ENCODE data around the gene C8G.

Gene C8G

DNA sequence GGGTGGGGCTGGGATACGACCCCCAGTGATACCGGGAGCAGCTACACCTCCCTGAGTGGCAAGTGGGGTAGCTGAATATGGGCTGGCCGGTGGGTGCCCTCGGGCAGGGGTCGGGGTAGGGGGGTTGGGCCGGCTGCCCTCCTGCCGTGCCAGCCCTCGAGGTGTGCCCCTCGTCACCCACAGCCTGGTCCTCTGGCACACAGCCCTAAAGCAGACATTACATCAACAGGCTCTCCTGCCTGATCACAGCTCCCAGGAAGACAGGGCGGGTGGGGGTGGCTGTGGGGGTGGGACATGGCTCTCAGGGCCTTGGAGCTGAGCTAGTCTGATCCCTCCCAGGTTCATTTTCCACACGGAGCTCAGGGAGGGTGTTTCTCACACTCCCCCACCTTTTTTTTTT, 23.7 kb upstream of the C8G start:
- no peak for DNase-seq

DNA sequence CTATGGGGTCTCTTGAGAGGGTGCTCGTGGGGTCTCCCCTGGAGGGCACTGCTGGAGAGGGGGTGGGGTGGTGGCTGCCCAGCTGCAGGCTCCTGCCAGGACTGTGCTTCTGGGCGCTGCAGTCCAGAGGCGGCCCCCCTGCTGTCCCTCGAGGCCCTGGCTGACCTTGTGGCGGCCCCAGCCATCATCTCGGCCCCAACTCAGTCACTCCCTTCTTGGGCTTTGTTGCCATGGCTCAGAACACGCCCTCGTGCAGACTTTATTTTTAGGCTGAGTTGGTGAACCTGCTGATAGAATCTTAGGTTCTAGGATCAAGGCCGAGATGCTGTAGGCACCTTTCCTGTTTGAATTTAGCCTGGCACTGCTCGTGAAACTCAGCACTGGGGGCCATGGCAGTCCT, 23.3 kb upstream of the C8G start:
- DNase-seq: no peak

DNA sequence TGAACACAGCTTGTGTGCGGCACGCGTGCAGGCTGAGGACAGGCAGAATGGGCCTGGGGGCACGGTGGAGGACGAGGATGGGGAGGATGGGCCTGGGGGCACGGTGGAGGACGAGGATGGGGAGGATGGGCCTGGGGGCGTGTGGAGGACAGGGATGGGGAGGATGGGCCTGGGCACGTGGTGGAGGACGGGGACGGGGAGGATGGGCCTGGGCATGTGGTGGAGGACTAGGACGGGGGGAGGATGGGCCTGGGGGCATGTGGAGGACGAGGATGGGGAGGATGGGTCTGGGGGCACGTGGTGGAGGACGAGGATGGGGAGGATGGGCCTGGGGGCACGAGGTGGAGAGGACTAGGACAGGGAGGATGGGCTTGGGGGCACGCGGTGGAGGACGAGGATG, 22.5 kb upstream of the C8G start:
- no peak for DNase-seq

DNA sequence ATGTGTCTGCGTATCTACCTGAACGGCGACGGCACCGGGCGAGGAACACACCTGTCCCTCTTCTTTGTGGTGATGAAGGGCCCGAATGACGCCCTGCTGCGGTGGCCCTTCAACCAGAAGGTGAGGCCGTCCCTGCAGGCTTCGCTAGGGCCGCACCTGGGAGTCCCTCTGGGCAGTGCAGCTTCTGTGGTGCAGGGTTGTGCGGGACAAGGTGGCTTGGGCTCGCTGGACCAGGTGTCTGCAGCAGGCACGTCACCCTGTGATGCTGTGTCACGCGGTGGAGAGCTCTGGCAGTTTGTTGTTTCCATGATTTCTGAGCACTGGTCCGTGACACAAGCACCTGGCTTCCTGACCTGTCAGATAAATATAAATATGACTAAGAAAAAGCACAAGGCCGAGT, 21.2 kb upstream of the C8G start:
- DNase-seq: no peak

DNA sequence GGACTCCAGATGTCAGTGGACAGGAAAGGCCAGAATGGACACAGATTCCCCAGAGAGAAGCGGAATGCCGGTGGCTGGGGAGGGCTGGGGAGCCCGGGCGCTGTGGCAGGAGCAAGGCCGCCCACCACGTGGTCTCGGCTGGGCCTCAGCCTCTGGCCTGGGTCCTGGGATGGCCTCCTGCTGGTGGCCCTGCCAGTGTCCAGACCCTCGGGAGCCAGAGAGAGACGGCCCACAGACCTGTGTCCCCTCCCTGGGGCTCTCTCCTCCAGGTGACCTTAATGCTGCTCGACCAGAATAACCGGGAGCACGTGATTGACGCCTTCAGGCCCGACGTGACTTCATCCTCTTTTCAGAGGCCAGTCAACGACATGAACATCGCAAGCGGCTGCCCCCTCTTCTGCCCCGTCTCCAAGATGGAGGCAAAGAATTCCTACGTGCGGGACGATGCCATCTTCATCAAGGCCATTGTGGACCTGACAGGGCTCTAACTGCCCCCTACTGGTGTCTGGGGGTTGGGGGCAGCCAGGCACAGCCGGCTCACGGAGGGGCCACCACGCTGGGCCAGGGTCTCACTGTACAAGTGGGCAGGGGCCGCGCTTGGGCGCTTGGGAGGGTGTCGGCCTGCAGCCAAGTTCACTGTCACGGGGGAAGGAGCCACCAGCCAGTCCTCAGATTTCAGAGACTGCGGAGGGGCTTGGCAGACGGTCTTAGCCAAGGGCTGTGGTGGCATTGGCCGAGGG, 19.5 kb upstream of the C8G start:
- no peak for DNase-seq

DNA sequence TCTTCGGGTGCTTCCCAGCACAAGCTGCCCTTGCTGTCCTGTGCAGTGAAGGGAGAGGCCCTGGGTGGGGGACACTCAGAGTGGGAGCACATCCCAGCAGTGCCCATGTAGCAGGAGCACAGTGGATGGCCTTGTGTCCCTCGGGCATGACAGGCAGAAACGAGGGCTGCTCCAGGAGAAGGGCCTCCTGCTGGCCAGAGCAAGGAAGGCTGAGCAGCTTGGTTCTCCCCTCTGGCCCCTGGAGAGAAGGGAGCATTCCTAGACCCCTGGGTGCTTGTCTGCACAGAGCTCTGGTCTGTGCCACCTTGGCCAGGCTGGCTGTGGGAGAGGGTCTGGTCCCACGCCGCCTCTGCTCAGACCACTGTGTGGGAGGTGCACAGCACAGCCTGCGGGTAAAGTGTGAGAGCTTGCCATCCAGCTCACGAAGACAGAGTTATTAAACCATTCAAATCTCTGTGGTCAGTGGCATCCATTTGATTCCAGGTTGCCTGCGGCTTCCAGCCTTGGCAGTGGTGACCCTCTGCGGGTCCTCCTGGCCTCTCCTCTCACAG, 18.8 kb upstream of the C8G start:
- DNase-seq: no peak

DNA sequence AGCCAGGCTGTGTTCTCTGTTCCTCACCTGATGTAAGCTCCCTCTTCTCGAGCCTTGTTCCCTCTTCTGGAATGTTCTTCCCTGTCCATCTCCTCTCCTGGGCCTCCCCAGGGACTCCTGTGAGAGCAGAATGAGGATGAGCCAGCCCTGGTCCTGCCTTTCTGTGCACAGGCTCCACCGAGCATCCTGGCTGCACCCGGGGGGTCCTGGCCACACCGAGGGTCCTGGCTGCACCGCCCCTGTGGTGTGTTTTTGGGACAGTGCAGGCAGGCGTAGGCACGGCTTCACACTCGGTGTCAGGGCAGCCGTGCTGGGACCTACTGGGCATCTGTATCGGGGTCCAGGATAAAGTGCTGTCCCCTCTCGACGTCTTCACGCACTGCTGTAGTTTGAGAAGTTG, 18.3 kb upstream of the C8G start:
- DNase-seq: no peak

DNA sequence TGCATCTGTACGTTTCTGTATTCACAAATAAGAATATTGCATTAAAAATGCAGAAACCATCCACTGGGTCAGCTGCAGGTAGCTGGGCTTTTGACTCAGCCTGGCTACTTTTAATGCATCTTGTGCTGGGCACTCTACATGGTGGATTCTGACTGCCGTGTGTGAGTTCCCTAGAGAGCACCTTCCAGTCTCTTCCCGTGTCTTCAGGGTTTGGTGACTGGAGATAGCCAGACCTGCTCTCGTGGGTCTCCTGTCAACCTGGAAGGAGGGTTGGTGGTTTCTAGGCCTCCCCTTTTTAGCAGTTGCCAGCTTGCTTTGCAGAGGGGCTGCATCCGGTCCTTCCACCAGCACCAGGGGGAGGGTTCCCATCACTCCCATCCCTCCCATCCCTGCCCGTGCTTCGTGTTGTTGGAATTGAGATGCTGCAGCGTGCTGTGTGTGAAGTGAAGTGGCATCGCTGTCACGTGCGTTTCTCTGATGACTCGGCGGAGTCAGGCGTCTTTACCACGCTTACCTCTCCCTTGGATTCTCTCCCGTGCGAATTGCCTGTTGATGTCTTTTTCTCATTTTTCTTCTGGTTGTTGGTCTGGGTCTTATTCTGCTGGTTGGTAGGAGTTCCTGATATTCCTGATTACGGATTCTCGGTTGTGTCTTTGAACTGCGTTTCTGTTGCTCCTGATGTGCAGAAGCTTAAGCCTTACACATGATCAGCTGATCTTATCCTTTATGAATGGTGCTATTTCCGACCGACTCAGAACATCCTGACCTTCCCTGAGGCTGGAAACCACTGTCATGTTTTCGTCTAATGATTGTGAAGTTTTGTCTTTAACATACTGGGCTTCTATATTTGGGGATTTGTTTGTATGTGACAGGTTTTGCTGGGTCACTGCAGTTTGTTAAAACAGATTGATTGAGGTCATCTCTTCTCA, 17.4 kb upstream of the C8G start:
- no peak for DNase-seq

DNA sequence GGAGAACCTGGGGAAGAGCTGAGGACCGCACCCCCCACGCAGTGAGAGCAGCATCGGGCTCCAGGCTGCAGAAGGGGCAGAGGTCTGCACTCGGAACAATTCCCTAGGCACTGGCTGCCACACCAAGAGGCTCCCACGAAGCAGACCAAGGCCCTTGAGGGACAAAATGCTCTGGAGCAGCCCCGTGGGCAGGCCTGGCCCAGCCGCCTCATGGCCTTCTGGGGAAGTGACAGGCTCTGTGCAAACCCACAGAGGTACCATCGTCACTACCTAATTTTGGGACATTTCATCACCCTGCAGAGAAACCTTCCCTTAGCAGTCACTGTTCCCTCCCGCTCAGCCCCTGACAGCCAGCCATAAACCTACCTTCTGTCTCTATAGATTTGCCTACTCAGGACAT, 16.5 kb upstream of the C8G start:
- DNase-seq: no peak

DNA sequence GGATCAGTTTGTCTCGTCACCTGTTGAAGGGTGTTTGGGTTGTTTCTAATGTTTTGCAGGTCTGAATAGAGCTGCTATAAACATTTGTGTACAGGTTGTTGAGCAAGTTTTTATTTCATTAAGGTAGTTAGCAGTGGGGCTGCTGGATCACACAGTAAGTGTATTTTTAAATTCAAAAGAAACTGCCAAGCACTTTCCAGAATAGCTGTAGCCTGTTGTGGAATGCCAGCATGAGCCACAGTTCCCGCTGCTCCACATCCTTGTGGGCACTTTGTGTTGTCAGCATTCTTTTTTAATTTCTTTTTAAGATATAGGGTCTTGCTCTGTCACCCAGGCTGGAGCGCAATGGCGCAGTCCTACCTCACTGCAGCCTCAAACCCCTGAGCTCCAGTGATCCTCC, 15.0 kb upstream of the C8G start:
- no peak for DNase-seq

DNA sequence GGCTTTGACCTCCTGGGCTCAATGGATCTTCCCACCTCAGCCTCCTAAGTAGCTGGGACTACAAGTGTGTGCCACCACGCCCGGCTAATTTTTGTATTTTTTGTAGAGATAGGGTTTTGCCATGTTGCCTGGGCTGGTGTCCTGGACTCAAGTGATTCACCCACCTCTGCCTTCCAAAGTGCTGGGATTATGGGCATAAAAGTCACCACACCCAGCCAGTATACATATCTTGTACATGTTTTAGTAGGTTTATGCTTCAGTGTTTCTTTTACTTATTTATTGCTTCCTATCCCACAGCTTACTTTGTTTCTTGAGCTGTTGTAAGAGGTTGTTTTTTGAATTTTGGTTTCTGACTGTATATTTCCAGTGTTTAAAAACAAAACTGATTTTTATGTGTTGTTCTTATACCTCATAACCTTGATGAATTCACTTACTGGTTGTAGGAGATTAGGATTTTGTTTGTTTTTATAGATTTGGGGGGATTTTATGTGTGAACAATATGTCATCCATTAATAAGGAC, 13.4 kb upstream of the C8G start:
- no peak for DNase-seq

DNA sequence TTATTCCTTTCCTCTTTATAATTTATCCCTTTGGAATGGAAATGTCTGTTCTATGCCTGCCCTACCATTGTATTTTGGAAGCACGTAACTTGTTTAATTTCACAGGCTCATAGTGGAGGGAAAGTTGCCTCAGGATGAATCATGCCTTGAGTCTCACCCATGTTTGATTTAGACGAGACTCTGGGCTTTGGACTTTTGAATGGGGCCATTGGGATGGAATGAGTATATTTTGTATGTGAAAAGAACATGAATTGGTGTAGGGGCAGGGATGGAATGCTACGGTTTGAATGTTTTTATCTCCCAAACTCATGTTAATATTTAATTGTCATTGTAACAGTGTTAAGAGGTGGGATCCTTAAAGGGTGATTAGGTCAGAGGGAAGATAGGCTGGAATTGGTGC, 10.8 kb upstream of the C8G start:
- no peak for DNase-seq

DNA sequence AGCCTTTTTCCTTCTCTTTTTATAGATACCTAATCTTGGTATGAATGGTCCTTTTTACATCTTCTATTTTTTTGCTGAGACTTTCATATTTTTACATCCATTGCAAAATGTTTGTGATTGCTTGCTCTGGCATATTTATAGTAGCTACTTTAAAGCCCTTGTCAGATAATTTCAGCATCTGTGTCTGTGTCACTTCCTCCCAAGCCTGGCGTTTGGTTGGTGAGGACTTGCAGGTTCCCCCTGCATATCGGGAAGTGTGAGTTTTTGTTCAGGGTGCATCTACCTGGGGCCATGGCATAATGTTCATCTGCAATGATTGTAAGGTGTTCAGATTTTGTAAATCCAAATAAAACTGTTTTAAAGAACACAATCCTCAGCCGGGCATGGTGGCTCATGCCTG, 9.4 kb upstream of the C8G start:
- DNase-seq: no peak

DNA sequence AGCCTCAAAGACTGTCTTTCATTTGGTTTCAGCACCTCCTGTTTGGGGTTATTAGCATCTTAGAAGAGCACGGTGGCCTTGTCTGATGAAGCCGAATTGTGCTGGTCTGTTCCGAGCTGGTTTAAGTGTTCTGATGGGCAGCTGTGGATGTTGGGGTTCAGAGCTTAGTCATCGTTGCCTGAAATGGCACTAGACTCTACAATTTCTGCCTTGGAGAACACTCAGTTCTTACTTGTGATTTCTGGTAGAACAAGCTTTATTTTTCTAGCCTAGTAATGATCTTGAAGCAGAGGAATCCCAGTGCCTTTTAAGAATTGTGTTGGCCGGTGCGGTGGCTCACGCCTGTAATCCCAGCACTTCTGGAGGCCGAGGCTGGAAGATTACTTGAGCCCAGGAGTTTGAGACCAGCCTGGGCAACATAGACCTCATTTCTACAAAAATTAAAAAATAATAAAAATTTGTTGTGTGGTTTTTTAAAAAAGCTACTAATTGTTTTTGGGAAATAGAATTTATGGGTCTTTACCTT, 8.3 kb upstream of the C8G start:
- DNase-seq: no peak

DNA sequence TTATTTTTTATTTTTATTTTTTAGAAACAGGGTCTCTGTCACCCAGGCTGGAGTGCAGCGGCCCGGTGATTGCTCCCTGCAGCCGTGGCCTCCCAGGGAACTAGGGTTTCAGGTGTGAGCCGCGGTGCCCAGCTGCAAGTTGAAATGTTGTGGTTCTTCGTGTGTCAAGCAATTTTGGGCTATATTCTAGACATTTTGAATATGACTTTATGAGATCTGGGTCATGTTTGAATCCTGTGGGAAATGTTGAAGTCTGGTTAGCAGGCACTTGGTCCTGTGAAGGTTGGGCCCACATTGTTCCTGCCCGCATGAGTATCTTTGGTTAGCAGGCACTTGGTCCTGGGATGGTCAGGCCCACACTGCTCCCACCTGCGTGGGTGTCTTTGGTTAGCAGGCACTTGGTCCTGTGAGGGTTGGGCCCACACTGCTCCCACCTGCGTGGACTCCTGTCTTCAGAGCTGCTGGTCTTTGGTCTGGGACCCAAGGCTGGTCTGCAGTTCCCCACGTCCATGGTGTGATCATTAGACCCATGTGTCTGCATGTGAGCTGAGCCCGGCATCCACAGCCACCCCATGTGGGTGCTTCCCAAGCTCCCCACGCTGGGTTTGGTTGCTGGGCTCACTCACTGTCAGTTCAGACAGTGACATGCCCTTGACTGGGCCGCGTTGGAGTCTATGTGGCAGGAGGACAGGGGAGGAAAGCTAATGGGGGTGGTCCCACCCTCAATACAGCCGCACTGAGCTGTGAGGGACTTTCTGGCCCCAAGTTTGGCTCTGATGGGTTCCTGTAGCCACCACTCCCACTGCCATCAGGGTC, 7.6 kb upstream of the C8G start:
- DNase-seq: no peak

DNA sequence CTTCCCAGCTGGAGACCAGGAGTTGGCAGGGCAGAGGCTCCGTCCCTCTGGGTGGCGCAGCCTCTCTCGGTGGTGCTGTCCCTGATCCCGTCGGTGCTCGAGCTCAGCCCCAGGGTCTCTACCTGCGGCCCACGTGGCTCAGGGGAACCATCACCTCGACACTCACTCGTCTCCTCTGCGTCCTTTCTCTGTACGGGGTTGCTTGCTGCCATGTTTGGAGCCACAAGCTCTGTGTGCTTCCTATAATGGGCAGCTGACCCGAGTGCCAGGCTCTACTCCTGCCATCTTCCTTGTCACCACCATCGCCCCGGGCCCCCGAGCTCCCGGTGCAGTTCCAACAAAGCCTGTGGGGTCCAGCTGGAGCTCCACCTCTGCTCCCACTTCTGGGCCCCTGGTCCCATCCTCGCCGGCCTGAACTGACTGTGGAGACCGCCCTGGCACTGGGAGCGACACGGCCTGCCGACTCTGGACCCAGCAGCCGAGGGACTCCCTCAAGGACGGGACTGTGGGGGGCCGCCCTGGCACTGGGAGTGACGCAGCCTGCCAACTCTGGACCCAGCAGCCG, 5.5 kb upstream of the C8G start:
- DNase-seq: no peak

DNA sequence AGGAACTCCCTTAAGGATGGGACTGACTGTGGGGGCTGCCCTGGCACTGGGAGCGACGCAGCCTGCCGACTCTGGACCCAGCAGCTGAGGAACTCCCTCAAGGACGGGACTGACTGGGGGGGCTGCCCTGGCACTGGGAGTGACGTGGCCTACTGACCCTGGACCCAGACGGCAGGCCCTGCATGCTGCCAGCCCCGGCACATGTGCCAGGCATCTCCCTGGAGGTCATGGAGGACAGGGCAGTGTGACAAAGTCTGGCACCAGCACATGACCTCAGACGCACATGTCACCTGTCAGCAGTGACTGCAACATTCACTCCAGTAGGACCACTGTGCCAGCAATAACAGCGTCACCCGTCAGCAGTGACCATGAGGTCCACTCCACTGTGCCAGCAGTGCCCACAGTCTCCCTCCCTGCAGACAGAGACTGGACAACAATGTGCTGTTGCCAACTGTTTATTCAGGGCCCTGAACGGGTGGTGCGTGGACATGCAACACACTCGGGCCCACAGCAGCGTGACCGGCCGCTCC, 5.0 kb upstream of the C8G start:
- no peak for DNase-seq

DNA sequence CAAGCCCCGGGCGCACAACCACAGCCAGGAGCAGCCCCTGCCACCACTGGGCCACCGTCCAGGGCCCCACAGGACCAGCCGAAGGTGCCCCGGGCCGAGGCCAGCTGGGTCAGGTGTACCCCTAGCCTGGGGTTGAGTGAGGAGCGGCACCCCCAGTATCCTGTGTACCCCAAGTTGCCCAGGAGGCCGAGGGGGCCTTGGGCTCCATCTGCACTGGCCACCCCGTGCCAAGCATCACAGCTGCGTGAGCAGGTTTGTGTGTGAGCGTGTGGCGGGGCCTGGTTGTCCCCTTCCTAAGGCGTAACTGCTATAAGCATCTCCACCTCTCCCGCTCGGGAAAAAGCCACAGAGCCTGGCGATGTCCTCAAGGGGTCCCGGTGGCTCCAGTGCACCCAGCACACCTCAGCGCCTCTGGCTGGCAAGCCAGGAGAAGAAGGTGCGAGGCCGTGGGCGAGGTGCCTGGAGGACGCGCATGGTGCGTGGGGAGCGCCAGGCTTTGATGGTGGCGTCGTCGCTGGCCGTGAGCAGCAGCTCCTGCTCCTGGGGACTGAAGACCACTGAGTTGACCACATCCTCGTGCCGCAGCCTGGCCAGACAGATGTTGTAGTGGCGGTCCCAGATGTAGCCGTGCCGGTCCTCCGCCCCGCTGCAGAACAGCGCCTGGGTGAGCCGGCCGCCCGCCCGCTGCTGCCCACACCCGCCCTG, 4.4 kb upstream of the C8G start:
- DNase-seq: no peak

DNA sequence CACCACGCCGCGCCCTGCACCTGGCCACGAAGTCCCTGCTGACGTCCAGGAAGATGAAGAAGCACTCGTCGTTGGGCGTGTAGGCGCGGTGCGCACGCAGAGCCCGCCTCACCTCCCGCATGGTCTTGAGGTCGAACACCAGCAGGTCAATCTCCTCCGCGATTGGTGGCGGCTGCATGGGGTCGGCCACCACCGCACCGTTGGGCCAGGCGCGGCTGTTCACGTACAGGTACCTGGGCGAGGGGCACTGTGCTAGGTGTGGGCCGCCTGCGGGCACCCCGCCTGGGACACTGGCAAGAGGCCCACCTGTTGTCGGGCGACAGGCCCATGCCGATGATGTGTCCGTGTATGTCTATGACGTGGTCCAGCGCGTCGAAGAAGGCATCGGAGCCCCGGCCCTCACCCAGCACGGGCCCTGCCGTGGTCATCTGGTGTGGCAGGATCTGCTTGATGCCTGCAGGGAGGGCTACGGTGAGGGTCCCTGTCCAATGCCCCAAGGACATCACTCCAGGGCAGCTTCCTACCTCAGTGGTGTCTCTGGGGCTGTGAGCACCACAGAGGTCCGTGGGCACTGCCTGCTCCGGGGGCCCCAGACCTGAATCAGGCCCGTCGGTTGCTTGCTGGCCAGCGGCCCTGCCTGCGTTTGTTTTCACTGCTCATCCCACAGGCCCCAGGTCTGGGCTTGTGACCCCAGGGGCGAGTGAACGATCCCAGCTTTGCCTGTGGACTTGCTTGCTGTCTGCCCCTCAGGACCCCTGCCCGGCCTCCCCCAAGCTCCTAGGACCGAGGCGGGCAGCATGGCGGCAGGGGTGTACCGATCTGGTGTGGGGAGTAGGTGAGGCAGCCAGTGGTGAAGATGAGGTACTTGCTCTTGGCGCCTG, 3.6 kb upstream of the C8G start:
- DNase-seq: no peak

DNA sequence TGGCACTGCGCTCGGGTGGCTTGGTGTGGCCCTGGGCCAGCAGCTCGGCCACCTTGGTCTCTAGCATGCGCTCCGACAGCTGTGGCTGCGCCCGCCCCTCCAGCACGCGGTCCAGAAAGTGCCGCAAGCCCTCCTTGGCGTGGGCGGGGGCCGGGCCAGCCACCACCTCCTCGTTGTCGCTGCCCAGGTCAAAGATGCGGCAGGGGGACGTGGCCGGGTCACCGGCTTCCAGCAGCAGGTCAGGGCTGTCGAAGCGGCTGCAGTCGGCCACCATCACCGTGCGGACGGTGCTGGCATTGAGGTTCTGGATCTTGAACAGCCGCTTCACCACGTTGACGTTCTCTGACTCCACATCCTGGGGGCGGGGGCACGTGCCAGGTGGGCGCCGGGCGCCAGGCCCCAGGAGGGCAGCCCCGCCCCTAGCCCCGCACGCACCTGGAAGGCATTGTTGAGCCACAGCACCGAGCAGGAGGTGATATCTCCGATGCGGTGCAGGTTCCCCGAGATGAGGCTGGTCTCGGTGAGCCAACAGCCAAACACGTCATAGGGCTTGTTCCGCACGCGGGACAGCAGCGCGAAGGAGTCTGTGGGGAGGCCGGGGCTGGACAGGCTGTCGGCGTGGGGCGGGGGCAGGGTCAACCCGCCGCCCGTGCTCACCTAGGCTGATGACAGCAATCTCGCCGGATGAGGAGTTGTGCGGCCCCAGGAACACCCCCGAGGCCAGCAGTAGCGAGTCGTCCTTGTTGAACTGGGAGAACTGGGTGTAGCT, 2.7 kb upstream of the C8G start:
- no peak for DNase-seq
